Caki2 (cell line): Measurements from ENCODE around the gene CD19. TPM values are rescaled to one million over a fixed set of nuclear protein-coding genes. Genes with fewer than 3 reads are reported as not detected.

Source experiments
- DNase-seq: peaks from one replicate; pipeline ENCODE4 v3.0.0-alpha.2; 2015; ENCODE audit warnings: low read depth
- in situ Hi-C: cut with HindIII; loops from 2 replicates; pipeline ENCODE4 v1.10.0; 2016; ENCODE audit warnings: low sequenced_read_pairs, low pct_unique_long_range_greater_than_20kb, mixed read lengths
- total RNA-seq: library from RNA; depleted of rRNA; stranded (reverse); fragments of >200 nt; shearing (Covaris generic); gene quantifications from 2 replicates; pipeline ENCODE4 v1.2.3, GENCODE V29; 2014; ENCODE audit warnings: low replicate concordance; rRNA removed

The CD19 gene
- total RNA-seq, 1 experiment from 2014 or later = 0.37 TPM

- DNase-seq = no peak
- in situ Hi-C loops = no loop called here
Observed at GRCh38 chr16:28987170-28987853, 55.5 kb downstream of the CD19 start.

Other genes with a start within 250 kb of the CD19 start
- gene EIF3C, start 220.5 kb upstream of the CD19 start, total RNA-seq = 220 and 259 TPM in 2 replicates
- 1.0 TPM in 1 of 2 replicates, not detected in the other for gene NPIPB9, start 180.2 kb upstream of the CD19 start, total RNA-seq
- 16.6 and 20.2 TPM in 2 replicates for gene ATXN2L, start 109.0 kb upstream of the CD19 start, total RNA-seq
- 149 and 151 TPM in 2 replicates for gene TUFM, start 85.6 kb upstream of the CD19 start, total RNA-seq
- gene SH2B1, start 68.1 kb upstream of the CD19 start, total RNA-seq = 18.0 and 28.4 TPM in 2 replicates
- gene ATP2A1, start 53.5 kb upstream of the CD19 start, total RNA-seq = 0.12 and 0.71 TPM in 2 replicates
- gene RABEP2, start 6.7 kb upstream of the CD19 start, total RNA-seq = 24.0 and 55.3 TPM in 2 replicates
- gene NFATC2IP, start 19.0 kb downstream of the CD19 start, total RNA-seq = 22.2 and 45.4 TPM in 2 replicates
- gene SPNS1, start 42.8 kb downstream of the CD19 start, total RNA-seq = 93.8 and 95.1 TPM in 2 replicates
- 48.8 and 51.3 TPM in 2 replicates for gene LAT, start 53.1 kb downstream of the CD19 start, total RNA-seq